Nephron (organoid): ENCODE results near the gene TMPRSS5.

Experiments
- H3K27ac Mint-ChIP-seq, 3 experiments: 2 replicates each; pipeline ENCODE4 v1.8.0; 2020; ENCODE audit warnings: mixed read lengths in 3 of 3, mild to moderate bottlenecking in 2 of 3, moderate library complexity in 1 of 3
- H3K27me3 Mint-ChIP-seq: 2 replicates; pipeline ENCODE4 v1.8.0; 2021; ENCODE audit warnings: low read depth, mild to moderate bottlenecking, moderate library complexity, mixed read lengths
- H3K36me3 Mint-ChIP-seq: 2 replicates; pipeline ENCODE4 v1.8.0; 2020; ENCODE audit warnings: low read depth, mixed read lengths
- H3K4me1 Mint-ChIP-seq: 2 replicates; pipeline ENCODE4 v1.8.0; 2020; ENCODE audit warnings: mixed read lengths
- H3K4me3 Mint-ChIP-seq, 3 experiments: 2 replicates each; pipeline ENCODE4 v1.8.0; 2020; ENCODE audit warnings: mild to moderate bottlenecking in 3 of 3, mixed read lengths in 3 of 3, moderate library complexity in 2 of 3
- H3K9me3 Mint-ChIP-seq: 2 replicates; pipeline ENCODE4 v1.8.0; 2020; ENCODE audit warnings: mixed read lengths
- TF ChIP-seq, protein P1 (sequence below), 3 experiments: fragments of 200-600 bp; sonication (generic); IDR thresholded peaks; one replicate each; pipeline ENCODE4 v1.5.0; 2021; ENCODE audit warnings: antibody characterized with exemption in 3 of 3; ENCODE audit not compliant: unreplicated experiment in 3 of 3

TMPRSS5 gene

DNA sequence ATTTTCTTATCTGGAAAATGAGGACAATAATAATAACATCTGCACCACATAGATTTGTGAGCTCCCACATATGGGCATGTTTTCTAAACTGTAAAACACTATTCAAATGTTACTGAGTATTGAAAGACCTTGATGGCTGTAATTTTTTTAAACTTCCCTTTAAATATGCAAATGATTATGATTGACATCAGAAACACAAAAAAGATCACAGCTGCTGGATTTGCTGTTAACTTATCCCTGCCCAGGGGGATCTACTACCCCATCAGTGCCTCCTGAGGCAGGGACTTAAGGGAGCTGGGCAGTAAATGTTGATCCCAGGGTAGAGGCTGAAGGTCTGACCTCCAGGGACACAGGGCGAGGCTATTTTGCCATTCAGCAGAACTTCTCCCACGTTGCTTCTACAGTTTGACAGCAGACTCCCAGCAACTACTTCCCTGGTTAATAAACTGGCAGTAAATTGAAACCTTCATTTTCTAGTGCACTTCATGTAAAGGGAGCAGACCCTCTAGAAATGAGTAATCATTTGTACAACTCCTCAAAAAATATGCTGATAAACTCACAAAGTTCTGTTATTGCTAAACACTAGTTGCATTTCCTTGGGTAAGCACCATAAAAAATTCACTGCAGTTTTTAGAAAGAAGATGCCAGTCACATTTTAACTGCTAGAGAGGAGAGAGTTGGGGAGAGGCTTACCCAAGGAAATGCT is 20.3 kb downstream of the TMPRSS5 start:
- peaks cover 17% of the 10 kb centered on the region for H3K27me3 Mint-ChIP-seq
- H3K27ac Mint-ChIP-seq: peak overlapping the region; percentile 0 to 57 (median 13)

DNA sequence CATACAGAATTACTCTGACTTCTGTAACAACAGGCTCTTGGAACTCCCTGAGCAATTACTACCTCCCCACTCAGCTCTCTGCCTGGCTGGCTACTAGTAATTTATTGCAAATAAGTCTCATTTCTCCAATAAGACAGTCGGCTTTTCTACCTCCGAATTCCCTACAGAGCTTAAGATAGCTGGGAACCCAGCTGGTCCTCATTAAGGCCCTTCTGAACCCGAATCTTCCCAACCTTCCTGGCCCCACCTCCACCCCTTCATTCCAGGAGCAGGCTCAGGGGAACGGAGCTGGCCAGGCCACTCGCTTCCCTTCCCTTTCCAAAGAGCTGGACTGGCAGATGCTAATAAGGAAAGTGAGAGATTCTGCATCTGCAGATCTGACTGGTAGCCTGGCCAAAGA is 21.6 kb downstream of the TMPRSS5 start:
- TF ChIP-seq, protein P1, sequence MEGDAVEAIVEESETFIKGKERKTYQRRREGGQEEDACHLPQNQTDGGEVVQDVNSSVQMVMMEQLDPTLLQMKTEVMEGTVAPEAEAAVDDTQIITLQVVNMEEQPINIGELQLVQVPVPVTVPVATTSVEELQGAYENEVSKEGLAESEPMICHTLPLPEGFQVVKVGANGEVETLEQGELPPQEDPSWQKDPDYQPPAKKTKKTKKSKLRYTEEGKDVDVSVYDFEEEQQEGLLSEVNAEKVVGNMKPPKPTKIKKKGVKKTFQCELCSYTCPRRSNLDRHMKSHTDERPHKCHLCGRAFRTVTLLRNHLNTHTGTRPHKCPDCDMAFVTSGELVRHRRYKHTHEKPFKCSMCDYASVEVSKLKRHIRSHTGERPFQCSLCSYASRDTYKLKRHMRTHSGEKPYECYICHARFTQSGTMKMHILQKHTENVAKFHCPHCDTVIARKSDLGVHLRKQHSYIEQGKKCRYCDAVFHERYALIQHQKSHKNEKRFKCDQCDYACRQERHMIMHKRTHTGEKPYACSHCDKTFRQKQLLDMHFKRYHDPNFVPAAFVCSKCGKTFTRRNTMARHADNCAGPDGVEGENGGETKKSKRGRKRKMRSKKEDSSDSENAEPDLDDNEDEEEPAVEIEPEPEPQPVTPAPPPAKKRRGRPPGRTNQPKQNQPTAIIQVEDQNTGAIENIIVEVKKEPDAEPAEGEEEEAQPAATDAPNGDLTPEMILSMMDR (IDR thresholded peaks at IDR 0.05; ENCODE audit: unreplicated experiment in 3 of 3): no peak

More for the DNA sequence above, 20.3 kb downstream of the TMPRSS5 start:
- peak overlapping the region in 2 of 3 experiments; percentile 28 to 35 for H3K4me3 Mint-ChIP-seq
- peaks cover 47% of the 10 kb centered on the region for H3K4me1 Mint-ChIP-seq
- H3K36me3 Mint-ChIP-seq: no peaks in the 10 kb centered on the region
- H3K9me3 Mint-ChIP-seq: no peaks in the 10 kb centered on the region
- TF ChIP-seq, protein P1 (IDR thresholded peaks at IDR 0.05; ENCODE audit: unreplicated experiment in 3 of 3): no peak

DNA sequence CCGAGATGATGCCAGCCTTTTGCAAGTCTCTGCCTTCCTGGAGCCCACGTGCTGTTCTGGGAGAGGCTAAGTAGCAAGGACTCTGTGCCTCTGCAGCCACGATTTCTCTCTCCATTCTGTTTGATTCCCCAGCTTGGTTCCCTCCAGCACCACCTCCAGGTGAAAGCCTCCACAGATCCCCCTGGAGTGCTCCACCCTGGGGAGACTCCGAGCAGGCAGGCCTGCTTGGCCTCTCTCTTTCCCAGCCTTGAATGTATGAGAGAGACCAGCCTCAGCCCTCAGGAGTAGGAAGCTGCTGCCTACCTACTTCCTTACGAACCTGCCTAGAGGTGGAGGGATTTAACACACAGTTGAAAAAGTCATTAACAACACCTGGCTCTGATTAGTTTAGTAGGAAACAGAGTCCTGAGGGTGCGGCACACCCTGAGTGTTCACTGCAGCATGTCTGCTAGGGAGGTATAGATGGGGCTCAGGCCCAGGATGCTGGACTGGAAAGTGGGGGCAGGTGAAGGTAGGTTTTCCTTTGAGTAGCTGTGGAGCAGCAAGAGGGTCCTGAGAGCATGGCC is 22.5 kb downstream of the TMPRSS5 start:
- Mint-ChIP-seq H3K4me3 (no peak overlapping the region), H3K9me3 (no peaks in the 10 kb centered on the region), H3K27ac (no peak overlapping the region), H3K36me3 (no peaks in the 10 kb centered on the region), H3K27me3 (peaks cover 26% of the 10 kb centered on the region), H3K4me1 (peaks cover 53% of the 10 kb centered on the region)
- TF ChIP-seq, protein P1 (IDR thresholded peaks at IDR 0.05; ENCODE audit: unreplicated experiment in 3 of 3): no peak

More for the DNA sequence above, 21.6 kb downstream of the TMPRSS5 start:
- Mint-ChIP-seq H3K36me3 (no peaks in the 10 kb centered on the region), H3K27ac (peak overlapping the region; percentile 12 to 73 (median 32)), H3K4me3 (no peak overlapping the region), H3K9me3 (no peaks in the 10 kb centered on the region), H3K4me1 (peaks cover 53% of the 10 kb centered on the region), H3K27me3 (peaks cover 23% of the 10 kb centered on the region)

DNA sequence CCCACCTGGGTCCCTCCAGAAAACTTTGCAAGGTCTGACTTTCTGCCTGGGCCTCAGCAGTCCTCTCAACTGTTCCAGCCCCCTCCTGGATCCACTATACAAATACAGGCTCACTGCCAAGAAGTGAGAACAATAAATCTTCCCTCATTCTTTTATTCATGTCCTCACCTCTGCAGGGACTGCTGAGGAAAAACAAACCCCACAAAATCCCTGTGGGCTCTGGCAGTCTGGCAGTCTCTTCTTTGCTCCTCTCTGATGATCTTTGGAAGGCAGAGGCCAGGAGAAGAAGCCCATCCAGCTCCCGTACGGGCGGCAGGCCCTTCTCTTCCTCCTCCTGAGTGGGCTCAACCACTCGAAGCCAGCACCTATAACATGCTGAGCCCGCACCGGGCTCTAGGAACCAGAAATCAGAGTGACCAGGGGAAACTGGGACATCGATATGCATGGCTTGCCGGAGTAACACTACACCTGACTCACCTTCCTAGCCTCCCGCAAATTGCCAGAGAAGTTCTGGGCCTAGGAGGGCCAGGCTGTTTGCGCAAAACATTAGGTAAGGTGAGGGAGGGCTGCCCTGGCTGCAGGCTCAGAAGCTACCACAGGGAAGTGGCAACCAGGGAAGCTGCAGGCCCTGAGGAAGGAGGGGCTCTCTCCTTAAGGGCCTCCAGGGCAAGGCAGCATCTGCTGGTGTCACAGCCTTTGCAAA is 24.2 kb downstream of the TMPRSS5 start:
- H3K9me3 Mint-ChIP-seq: no peaks in the 10 kb centered on the region
- H3K27ac Mint-ChIP-seq: peak overlapping the region; percentile 62 to 84 (median 70)
- TF ChIP-seq, protein P1 (IDR thresholded peaks at IDR 0.05; ENCODE audit: unreplicated experiment in 3 of 3): no peak
- peaks cover 34% of the 10 kb centered on the region for H3K27me3 Mint-ChIP-seq
- peak overlapping the region in 1 of 3 experiments; percentile 27 for H3K4me3 Mint-ChIP-seq
- H3K4me1 Mint-ChIP-seq: peaks cover 58% of the 10 kb centered on the region
- no peaks in the 10 kb centered on the region for H3K36me3 Mint-ChIP-seq

DNA sequence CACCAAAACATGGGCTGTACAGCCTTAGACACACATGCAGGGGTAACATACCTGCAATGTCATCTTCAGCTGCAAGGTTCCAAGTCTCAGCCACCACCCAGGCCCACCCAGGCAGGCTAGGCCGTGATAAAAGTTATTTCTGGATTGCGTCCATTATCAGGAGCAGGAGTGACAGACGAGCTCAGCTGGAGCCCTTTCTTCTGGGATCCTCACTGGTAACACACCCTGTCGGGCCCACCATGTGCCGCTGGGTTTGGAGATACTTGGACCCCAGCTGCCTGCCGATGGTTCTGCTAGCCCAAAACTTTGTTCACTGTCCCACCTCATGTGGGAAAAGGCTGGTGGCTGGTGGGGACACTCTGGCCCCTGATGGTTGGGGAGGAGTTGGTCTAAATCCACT is 24.8 kb downstream of the TMPRSS5 start:
- peaks cover 34% of the 10 kb centered on the region for H3K27me3 Mint-ChIP-seq
- TF ChIP-seq, protein P1 (IDR thresholded peaks at IDR 0.05; ENCODE audit: unreplicated experiment in 3 of 3): no peak
- H3K36me3 Mint-ChIP-seq: no peaks in the 10 kb centered on the region
- peaks cover 58% of the 10 kb centered on the region for H3K4me1 Mint-ChIP-seq
- H3K27ac Mint-ChIP-seq: peak overlapping the region; percentile 62 to 84 (median 70)
- H3K4me3 Mint-ChIP-seq: peak overlapping the region in 1 of 3 experiments; percentile 27
- no peaks in the 10 kb centered on the region for H3K9me3 Mint-ChIP-seq
